ENCODE data around the gene ADAMTSL1.

DNA sequence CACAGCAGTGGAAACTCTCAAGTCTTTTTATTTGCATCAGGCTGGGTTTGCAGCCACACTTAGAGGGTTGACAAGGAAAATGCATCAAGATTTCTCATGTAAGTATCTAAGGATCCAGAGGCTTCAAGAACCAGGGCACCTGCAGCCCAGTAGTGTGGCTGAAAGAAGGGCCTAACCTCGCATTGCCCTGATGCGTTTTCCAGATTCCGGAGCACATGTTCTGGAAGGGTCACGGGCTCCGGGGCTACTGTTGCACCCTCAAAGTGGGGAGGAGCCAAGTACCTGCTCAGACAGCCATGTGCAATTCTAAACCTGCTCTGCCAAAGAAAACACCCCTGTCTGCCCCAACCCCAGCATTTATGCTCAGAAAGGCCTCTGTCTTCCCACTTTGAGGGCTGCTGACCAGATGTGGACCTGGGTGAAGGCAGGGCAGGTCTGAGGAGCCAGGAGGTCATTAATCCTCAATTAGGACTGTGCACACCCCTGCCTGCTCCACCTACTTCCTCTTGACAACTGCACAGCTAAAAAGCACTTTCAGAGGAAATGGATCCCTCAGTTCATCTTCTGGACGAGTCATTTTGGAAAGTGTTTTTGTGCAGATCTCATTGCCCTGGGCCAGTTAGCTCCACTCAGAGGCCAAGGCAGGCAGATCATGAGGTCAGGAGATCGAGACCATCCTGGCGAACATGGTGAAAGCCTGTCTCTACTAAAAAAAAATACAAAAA is 448.4 kb downstream of the ADAMTSL1 start:
- TF ChIP-seq, protein P1, sequence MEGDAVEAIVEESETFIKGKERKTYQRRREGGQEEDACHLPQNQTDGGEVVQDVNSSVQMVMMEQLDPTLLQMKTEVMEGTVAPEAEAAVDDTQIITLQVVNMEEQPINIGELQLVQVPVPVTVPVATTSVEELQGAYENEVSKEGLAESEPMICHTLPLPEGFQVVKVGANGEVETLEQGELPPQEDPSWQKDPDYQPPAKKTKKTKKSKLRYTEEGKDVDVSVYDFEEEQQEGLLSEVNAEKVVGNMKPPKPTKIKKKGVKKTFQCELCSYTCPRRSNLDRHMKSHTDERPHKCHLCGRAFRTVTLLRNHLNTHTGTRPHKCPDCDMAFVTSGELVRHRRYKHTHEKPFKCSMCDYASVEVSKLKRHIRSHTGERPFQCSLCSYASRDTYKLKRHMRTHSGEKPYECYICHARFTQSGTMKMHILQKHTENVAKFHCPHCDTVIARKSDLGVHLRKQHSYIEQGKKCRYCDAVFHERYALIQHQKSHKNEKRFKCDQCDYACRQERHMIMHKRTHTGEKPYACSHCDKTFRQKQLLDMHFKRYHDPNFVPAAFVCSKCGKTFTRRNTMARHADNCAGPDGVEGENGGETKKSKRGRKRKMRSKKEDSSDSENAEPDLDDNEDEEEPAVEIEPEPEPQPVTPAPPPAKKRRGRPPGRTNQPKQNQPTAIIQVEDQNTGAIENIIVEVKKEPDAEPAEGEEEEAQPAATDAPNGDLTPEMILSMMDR (IDR thresholded peaks at IDR 0.05), result no peak
- TF ChIP-seq POLR2A (IDR thresholded peaks at IDR 0.05) (no peak), POLR2AphosphoS5 (IDR thresholded peaks at IDR 0.05) (no peak), EP300 (IDR thresholded peaks at IDR 0.05) (no peak)

Data from suprapubic skin (tissue), 4 donors.